ENCODE data around the gene RASL10A.
"Not testable (repeated sequence)": the region's sequence is repeated elsewhere in the genome, so short reads cannot be mapped to it uniquely, and the experiment has no call there.

The RASL10A gene, protein sequence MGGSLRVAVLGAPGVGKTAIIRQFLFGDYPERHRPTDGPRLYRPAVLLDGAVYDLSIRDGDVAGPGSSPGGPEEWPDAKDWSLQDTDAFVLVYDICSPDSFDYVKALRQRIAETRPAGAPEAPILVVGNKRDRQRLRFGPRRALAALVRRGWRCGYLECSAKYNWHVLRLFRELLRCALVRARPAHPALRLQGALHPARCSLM

DNA sequence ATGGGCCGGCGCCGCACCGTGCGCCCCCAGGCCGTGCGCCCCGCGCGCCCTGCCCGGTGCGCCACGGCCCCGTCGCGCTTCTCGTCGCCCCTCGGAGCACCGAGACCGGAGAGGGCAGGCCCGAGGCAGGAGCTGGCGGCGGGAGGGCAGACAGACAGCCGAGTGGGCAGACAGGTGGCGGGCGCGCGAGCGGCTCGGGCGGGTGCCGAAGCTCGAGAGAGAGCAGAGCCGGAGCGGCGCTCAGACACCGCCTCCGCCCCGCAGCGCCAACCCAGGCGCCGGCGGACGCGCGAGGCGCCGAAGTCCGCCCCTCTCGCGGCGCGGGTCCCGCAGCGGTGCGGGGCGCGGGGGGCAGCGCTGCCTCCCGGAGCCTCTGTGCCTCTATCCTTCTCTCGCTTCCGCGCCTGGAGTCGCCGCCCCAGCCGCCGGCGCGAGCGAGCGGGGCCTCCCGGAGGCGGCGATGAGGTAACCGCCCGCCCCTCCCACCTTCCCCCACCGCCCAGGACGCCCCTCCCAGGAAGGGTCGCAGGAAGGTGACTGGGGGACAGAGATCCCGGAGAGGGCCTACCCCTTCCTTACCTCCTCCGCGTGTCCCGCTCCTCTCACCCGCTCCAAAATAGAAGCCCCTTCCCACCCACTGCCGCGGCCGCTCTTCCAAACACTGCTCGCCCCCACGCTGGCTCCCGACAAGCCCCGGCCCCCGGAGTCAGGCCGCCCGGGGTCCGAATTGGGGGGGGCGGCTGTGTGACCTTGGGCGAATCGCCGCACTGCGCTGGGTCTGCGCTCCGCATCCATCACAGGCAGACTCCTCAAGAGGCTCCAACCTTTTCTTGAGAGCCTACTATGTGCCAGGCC is at the start of gene RASL10A:
RASL10A (minus strand) TSS at position 412 of the 855 bp plus-strand sequence. CDS start 451 bp downstream, outside the sequence.
- no peak for FAIRE-seq

DNA sequence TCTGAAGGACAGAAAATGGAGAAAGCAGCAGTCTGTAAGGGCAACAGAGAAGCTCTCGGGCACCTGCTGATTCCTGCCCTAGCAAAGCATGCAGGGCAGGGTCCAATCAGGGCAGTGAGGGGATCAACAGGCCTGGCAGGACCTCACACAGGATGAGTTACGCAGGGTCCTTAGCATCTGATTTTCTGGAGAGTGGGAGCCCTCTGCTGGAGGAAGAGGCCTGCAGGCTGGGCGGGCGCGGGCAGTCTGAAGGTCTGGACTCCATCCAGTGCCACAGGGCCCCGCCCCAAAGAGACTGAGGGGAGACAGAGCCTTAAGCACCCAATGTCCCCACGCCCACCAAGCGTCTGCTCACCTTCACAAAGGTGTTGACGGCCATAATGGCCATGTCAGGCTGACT is 44.0 kb upstream of the RASL10A start:
- no peak for FAIRE-seq

DNA sequence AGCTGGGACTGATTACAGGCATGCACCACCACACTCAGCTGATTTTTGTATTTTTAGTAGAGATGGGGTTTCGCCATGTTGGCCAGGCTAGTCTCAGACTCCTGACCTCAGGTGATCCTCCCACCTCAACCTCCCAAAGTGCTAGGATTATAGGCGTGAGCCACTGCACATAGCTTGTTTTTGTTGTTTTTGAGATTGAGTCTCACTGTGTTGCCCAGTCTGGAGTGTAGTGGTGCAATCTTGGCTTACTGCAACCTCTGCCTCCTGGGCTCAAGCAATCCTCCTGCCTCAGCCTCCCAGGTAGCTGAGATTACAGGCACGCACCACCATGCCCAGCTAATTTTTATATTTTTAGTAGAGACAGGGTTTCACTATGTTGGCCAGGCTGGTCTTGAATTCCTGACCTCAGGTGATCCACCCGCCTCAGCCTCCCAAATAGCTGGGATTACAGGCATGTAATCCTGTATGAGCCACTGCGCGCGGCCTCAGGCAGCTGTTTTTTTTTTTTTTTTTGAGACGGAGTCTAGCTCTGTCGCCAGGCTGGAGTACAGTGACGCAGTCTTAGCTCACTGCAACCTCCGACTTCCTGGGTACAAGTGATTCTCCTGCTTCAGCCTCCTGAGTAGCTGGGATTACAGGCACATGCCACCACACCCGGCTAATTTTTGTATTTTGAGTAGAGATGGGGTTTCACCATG is 41.8 kb upstream of the RASL10A start:
- not testable (repeated sequence) for FAIRE-seq

DNA sequence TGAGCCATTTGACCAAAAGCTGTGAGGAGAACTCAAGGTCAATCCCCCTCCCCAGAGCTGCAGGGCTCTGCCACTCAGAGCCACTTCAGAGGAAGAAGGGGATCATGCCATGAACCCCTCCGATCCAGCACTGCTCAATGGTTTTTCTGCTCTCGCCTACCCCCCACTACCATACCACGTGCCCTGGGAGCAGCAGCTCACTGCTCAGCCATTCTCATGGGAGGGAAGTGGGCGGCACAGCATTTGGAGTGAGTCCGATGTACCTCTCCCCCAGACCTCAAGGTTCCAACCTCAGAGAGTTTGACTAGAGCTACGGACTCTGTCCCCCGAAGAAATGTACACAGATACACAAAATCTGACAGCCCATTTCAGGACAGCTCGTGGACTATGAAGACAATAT is 38.4 kb upstream of the RASL10A start:
- no peak for FAIRE-seq

DNA sequence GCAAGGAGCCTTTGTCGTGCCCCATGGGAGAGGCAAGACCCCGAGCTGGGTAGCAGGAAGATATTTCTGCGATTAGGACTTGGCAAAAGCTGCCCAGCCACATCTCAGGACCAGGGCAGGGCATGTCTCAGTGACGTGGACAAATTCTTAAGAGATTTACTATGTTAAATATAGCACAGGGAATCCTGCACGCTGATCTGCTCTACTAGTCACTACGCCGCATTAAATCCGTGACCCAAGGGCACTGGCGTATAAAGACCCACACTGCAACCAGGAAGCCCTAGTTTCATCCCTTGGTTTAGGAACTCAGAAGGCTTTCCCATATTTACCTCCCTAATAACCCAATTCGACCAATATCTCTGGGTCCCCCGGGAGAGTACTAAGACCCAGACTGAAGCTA is 37.8 kb upstream of the RASL10A start:
- FAIRE-seq = no peak

DNA sequence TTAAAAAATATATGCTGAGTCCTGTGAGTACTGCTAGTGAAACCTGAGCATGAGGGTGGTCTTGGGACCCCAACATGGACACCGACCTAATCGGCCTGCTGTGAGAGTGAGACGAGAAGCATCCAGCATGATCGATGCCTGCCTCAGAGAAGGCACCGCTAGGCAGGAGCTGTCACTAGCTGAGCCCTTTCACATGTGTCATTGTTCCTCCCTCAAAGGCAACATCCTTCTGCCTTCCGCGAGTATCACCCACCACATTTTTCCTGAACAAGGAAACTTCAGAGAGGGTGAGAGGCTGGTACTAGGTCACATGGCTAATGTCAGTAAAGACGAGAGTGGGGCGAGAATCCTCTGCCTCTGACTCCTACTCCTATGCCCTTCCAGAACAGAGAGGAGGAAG is 37.3 kb upstream of the RASL10A start:
- no peak for FAIRE-seq

DNA sequence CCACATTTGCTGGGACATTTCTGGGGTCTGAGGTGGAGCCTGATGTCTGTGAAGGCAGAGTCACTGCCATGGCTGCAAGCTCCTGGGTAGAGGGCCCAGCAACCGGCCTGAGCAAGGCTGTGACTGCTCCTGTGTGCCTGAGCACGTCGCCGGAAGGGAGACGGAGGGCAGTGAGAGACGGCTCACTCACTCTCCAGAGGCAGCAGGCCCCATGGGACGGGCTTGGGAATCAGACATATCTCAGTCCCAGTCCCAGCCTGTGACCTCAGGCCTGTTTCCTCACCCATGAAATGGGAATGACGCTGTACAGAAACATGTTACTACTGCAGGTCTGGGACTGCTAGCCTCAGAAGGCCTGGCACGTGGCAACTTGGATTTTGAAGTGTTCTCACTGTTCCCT is 36.4 kb upstream of the RASL10A start:
- no peak for FAIRE-seq

DNA sequence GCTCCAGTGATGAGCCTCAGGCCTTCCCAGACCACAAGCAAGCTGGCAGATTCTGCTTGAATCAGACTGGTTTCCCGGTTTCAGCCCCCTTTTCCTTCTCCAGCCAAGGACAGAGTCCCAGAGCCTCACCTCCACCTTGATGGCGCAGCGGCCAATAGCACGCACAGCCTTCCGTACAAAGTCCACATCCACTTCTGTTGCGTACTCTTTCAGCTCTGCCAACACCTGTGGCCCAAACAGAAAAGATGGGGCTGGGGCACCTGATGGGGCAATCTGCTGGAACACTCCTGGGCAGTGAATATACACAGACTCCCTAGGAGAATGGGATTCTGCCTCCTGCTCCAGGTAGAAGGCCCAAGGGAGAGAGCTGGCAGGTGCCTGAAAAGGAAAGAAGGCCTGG is 35.5 kb upstream of the RASL10A start:
- no peak for FAIRE-seq

DNA sequence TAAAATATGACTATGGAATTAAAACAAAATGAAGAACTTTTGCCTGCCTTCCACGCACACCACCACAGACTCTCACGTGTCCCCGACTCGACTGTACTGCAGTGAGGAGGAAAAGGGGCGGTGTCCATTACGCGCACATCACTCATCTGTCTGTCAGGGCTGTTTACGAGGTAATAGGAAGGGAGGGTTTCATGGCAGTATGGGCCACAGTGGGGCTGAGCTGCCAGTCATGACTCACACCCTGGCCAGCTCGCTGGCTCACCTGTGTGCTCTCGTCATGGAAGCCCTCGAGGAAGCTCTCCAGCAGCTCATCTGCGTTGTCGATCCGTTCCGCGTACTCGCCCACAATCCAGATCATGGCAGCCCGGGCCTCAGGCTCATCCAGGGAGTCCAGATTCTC is 33.5 kb upstream of the RASL10A start:
- no peak for FAIRE-seq

DNA sequence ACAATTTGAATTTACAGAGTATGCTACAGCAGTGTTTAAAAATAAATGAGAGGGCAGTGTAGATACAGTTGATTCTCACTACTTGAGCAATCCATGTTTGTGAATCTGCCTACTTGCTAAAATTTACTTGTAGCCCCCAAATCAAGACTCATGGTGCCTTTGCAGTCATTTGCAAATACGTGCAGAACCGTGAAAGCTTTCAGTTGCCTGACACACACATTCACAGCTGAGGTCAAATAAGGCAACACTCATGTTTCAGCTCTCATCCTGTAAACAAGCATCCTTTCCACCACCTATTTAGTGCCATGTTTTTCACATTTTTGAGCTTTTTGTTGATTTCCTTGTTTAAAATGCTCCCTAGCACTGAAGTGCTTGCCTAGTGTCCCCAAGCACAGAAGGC is 32.5 kb upstream of the RASL10A start:
- no peak for FAIRE-seq

DNA sequence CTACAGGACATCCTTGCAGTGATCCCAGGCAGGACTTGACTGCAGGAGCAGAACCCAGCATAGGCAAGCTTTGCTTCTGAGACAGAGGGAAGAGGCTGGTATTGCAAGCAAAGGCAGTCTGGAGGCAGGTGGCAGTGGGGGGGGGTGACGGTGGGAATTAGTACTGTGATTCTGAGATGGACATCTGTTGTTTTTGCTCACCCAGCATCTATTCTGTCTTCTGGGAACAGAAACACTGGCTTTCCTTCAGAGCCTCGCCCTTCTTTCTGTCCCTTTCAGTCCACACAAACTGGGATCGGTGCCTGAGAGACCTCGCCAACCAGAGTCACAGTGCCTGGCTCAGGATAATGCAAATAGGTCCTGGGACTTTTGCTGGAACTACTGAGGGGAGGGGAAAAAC is 31.2 kb upstream of the RASL10A start:
- no peak for FAIRE-seq

DNA sequence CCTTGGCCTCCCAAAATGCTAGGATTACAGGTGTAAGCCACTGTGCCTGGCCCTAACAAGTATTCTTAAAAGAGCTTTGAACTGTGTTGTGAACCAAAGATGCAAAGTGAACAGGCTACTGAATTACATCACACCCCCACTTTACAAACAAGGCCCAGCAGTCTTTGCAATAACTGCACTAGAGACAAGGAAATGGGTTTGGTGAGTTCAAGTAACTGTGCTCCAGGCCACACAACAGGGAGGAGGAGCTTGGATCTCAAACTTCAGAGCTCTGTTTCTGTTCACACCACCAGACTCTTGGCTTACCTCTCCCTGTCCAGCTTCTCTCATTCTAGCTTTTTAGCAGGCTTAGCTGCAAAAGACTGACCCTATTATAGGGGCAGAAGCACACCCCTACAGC is 30.4 kb upstream of the RASL10A start:
- no peak for FAIRE-seq

DNA sequence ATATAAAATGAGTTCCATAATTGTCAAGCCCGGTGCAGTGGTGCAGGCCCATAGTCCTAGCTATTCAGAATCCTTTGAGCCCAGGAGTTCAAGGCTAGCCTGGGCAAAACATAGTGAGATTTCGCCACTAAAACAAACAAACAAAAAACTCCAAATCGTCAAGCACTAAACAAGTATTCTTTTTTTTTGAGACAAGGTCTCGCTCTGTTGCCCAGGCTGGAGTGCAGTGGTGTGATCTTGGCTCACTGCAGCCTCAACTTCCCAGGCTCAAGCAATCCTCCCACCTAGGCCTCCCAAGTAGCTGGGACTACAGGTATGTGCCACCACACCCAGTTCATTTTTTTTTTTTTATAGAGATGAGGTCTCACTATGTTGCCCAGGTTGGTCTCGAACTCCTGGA is 29.4 kb upstream of the RASL10A start:
- not testable (repeated sequence) for FAIRE-seq

DNA sequence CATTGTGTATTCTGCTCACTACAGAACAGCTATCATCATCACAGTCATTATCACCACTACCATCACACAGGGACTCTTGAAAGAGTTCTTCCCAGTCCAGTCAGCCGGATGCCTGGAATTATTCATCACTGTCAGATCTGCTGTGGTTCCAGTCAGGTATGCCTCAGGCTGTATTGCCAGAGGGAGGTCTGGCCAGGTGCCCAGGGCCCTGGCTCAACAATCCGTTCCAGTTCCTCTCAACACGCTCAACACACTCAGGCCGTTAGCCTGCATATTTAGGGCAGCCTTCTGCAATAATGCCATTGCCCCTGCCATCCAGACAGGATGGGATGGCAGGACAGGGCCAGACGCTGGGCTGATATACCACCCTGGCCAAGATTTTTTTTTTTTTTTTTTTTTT is 28.6 kb upstream of the RASL10A start:
- FAIRE-seq = no peak

DNA sequence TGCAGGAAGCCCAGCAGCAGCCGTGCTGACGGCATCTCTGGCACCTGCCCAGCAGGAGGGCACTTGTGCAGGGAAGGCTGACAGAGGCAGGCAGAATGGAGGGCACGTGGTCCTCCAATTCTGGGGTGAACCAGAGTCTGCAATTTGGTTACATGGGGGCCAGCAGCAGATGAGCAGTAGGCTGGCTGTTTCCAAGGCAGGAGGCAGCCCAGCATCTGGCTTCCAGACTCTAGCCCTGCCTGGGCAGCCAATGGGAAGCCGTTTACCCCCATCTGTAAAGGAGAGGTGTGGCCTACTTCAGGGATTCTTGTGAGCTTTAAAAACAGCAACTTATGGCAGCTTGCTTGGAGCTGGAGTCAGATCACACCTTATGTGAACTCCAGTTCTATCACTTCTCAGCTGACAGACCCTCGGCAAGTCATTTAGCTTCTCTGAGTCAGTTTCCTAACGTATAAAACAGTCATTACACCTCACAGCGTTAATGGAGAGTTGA is 27.9 kb upstream of the RASL10A start:
- FAIRE-seq = peak; percentile 51

DNA sequence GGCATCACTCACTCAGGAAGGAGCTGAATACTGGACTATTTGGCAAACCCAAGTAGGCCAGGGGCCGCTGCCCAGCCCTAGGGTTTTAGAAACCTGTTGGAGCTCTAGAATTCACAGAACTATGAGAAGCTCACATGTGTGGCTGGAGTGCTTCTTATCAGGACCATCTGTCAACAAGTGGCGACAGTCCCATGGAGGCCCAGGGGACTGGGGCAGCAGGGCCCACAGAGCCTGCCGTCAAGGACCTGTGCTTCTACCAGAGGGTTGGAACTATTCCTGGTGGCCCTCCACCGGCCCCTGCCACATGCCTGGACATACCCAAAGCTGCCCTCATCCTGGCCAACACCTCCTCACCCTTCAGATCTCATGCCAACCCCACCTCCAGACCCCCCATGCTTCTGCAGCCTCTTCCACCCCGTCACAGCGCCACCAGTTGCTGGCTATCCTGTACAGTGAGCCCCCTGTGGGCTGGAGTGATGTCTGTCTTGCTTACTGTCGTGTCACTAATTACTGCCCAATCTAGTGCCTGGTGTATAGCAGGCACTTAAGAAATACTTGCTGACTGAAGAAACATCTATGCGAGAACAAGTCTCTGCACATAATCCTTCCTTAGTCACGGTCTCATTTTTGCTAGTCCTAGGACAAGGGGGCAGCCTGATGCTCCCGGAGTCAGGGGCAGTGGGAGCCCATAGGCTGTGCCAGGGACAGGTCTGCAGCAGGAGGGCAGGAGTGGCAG is 27.2 kb upstream of the RASL10A start:
- FAIRE-seq = no peak

DNA sequence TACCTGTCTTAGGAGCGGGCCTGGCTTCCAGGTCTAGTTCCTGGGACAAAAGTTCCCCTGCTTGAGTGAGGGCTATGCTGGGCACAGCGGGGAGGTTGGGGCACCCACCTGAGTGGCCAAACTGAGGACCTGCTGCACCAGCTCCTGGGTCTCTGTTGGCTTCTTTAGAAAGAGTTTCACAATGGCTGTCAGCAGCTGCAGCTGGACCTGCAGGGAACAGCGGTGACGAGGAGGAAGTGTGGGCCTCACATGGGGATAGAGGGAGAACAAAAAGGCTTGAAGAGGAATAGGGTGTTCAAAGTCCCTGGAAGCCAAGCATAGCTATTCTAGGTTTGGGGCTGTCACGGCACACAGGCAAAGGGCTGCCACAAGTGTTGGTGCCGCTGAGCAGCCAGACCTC is 26.7 kb upstream of the RASL10A start:
- no peak for FAIRE-seq

DNA sequence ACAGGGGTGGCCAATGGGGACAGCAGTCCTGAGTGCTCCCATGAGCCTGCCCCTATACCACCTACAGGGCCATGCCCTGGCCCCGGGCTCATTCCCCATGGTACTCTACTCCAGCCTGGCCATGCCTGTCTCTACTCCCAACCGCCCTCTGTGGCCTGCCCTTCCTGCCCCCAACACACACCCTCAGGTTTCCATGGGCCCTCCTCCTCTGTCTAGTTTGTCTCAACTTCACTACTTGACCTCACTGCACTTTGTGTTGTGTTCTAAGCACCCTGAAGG is 26.3 kb upstream of the RASL10A start:
- no peak for FAIRE-seq

DNA sequence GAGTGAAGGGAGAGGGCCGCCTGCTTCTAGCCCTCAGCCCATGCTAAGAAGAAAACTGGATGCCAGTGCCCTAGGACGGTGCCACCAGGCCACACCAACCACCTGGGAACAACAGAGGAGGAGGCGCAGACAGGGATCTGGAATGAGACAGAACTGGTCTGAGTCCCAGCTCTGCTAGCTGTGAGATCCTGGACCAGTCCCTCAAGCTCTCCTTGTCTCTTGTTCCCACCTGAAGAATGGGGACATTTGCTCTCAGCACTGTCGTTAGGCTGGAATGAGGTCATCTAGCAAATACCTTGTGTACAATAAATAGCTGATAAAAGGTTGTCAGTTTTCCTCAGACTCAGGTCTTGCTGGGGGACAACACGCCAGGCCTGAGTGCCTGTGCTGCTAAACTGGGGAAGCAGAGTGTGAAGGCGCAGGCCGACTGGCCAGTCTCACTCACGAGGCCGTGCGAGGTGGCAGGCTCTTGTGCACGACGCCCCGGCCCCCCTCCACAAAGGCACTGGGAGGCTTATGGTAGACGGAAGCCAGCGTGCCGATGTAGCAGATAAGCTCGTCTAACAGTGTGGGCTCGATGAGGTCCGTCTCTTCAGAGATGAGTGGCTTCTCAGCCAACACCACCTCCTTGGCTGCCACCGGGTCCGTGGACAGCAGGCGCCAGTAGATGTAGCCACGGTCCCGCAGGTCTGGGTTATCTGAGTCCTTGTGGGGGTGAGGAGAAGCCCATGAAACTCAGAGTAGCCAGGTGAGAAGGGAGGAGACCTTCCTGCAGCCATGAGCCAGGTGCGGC is 25.8 kb upstream of the RASL10A start:
- no peak for FAIRE-seq

DNA sequence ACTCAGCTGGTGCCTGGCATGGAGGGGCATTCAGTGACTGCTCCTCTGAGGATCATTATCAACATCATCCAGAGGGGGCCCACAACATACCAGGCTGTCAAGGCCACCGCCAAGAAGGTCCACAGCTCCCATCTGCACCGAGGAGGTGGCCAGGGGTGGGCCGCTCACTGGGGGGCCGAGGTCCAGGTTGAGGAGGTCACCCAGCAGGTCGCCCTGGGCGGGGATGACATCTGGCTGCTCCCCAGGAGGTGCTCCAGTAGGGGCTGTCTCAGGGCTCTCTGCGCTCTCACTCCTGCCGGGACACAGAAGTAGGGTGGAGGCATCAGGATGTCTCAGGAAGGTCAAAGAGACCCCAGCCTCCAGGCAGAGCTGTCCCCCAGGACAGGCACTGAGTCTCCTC is 25.1 kb upstream of the RASL10A start:
- FAIRE-seq = no peak

DNA sequence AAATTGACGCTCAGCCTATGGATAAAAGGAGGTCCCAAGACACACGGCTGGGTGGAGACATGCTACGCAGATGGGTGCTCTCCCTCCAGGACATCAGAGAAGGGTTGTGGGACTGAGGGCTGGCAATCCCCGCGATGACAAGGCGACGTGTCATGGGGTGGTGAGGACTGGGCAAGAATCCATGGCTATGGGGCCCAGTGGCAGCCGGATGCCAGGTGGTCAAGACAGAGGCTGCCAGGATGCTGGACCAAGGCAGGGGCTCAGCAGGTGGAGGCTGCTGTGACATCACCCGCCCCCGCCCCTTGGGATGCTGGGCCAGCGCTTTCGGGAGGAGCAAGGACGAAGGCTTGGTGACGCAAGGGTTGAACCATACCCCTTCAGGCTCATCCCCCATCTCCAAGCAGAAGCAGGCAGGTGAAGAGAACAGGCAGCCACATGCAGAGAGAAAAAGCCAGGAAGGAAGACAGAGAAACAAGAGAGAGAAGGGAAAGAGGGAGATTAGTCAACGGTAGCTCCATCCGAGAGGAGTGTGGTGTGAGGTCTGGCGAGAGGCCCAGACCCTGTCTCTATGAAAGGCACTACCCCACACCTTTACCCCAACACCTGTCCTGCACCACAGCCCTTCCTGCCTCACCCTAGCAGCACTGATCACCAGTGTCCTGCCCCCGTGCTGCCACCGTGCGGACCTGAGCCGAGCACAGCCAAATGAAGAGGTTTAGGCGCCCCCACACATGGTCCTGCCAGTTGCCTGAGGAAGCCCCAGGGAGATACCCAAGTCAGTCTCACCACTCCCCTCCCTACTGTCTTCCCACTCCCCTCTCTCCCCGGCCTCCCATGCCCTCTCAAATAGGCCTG is 24.1 kb upstream of the RASL10A start:
- FAIRE-seq = no peak

DNA sequence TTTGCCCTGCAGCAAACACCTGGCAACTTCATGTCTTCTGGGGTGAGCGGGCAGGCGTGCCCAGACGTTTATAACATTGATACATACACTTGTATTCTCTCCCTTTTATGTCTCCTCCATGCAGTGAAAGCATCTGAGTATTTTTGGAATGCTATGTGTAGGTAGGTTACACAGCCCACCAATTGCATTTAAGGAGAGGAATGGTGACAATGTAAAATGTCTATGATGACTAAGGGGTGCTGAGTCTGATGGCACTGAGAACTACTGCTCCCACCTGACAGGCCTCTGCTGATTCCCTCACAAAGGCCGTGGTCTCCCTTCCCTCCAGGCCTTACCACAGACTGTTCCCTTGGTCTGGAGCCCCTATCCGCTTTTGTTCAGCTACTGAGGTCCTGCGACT is 22.9 kb upstream of the RASL10A start:
- FAIRE-seq = no peak
